ENCODE measurements around the gene GNB3.

Gene GNB3

DNA sequence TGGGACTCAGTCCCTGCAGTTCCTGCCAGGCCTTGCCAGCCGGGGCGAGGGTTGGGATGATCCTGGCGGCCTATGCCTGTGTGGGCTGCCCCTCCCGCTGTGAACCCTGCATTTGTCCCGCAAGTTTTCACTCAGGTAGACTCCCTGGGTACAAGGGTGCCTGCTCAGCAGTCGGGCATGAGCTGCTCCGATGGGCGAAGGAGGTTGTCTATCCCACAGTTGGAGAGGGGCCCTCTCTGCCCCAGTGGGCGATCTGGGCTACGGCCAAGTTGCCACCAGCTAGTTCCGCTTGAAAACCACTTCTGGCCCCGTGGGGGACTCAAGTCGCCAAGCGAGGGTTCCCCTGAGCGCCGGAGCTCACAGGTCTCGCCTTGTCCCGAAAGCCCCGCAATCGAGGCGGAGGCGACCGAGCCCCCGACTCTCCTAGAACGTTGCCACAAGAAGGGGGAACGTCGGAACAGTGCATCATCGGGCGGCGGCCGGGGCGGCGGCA is 26.2 kb downstream of the GNB3 start:
- TF ChIP-seq, protein P1, sequence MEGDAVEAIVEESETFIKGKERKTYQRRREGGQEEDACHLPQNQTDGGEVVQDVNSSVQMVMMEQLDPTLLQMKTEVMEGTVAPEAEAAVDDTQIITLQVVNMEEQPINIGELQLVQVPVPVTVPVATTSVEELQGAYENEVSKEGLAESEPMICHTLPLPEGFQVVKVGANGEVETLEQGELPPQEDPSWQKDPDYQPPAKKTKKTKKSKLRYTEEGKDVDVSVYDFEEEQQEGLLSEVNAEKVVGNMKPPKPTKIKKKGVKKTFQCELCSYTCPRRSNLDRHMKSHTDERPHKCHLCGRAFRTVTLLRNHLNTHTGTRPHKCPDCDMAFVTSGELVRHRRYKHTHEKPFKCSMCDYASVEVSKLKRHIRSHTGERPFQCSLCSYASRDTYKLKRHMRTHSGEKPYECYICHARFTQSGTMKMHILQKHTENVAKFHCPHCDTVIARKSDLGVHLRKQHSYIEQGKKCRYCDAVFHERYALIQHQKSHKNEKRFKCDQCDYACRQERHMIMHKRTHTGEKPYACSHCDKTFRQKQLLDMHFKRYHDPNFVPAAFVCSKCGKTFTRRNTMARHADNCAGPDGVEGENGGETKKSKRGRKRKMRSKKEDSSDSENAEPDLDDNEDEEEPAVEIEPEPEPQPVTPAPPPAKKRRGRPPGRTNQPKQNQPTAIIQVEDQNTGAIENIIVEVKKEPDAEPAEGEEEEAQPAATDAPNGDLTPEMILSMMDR (conservative IDR thresholded peaks at IDR 0.05; ENCODE audit: low read depth, low read length): no peak
- no peak overlapping the region for H3K27ac ChIP-seq
- H3K4me2 ChIP-seq: peak overlapping the region; percentile 88
- H3K79me2 ChIP-seq (ENCODE audit: insufficient read depth, low read depth): peaks cover 25% of the 10 kb centered on the region
- peak overlapping the region; percentile 4 for H3K4me3 ChIP-seq (IDR thresholded peaks at IDR 0.05; ENCODE audit: insufficient read depth, low read depth, low read length)
- peaks cover 12% of the 10 kb centered on the region; the same call in 1 of the 2 replicates for H4K20me1 ChIP-seq (ENCODE audit: insufficient read depth)
- H3K9ac ChIP-seq: peak overlapping the region; percentile 95; the same call in 1 of the 2 replicates
- no peaks in the 10 kb centered on the region; the same call in 1 of the 2 replicates for H3K36me3 ChIP-seq (ENCODE audit: insufficient read depth)
- H3K27me3 ChIP-seq (ENCODE audit: insufficient read depth, low read depth): no peaks in the 10 kb centered on the region
- H2AFZ ChIP-seq (ENCODE audit: low read depth): peak overlapping the region; percentile 57
- H3K4me1 ChIP-seq (ENCODE audit: low read depth, poor library complexity, severe bottlenecking): peaks cover 37% of the 10 kb centered on the region

DNA sequence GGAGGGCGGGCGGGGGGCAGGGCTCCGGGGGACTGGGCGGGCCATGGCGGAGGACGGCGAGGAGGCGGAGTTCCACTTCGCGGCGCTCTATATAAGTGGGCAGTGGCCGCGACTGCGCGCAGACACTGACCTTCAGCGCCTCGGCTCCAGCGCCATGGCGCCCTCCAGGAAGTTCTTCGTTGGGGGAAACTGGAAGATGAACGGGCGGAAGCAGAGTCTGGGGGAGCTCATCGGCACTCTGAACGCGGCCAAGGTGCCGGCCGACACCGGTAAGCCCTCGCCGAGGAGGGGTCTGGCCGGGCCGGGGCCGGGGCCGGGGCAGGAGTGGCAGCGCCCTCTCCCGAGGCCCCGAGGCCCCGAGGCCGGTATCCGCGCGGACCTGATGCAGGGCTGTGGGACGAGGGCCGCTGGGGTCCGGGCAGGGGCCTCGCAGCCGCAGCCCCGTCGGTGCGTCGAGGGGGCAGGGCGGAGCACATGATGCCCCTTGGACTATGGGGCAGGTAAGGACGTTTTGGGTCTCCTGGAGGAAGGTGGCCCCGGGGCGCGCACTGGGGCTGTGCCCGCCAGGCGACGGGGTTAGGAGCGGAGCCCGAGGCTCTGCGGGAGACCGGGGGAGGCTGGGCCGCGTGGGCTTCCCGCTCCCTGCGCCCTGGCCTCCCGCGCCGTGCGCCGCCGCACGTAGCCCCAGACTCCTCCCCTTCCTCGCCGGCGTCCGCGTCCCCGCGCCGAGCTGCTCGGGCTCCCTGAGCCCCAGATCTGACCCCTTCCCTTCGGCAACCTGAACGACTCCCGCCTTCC is 26.9 kb downstream of the GNB3 start, which contains the start of gene TPI1:
Gene TPI1 (plus strand): TSS at position 119 of the 798 bp plus-strand sequence. CDS start 36 bp downstream, at position 155.
- Histone ChIP-seq H3K4me1 (ENCODE audit: low read depth, poor library complexity, severe bottlenecking) (peaks cover 40% of the 10 kb centered on the region), H3K27me3 (ENCODE audit: insufficient read depth, low read depth) (no peaks in the 10 kb centered on the region), H3K4me3 (IDR thresholded peaks at IDR 0.05; ENCODE audit: insufficient read depth, low read depth, low read length) (peak within 1 kb of the TSS; percentile 4), H4K20me1 (ENCODE audit: insufficient read depth) (peaks cover 12% of the 10 kb centered on the region; the same call in 1 of the 2 replicates), H3K27ac (peak within 1 kb of the TSS; percentile 81), H3K36me3 (ENCODE audit: insufficient read depth) (no peaks in the 10 kb centered on the region; the same call in 1 of the 2 replicates), H3K79me2 (ENCODE audit: insufficient read depth, low read depth) (peaks cover 25% of the 10 kb centered on the region), H2AFZ (ENCODE audit: low read depth) (peak within 1 kb of the TSS; percentile 57), H3K9ac (peak within 1 kb of the TSS; percentile 95), H3K4me2 (peak within 1 kb of the TSS; percentile 88)
- TF ChIP-seq, protein P1 (conservative IDR thresholded peaks at IDR 0.05; ENCODE audit: low read depth, low read length): no peak

DNA sequence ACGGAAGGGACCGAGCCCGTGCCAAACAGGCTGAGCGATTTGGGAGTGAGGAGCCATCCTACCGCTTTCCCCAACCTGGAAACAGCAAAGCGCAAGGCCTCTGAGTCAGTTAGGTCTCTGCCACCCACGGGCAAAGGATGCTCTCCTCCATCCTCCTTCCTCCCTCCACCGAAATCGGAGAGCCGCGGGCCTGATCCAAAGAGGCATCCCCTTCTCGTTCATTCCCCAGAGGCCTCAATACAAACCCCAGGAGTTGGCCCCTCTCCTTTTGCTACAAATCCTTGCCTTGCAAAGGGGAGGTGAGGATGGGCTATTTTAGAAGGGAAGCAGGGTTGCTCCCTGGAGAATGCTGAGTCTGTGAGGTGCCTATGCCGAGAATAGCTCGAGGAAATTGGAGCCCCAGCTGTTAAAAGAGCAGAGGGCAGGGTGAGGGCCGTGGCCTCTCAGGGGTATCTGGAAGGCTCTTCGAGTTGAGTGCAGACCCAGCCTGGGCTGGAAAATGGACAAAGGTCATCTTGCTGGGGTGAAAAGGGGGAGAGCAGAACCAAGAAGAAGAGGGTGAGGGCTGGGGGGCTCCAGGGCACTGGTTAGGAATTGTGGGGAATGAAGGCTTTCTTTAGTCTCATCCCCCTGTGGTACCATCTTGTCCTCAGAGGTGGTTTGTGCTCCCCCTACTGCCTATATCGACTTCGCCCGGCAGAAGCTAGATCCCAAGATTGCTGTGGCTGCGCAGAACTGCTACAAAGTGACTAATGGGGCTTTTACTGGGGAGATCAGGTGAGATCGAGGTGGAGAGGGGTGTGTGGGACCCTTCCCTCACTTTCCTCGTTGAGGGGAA is 27.7 kb downstream of the GNB3 start:
- peak overlapping the region; percentile 65 for H3K4me2 ChIP-seq
- peak overlapping the region; percentile 95; the same call in 1 of the 2 replicates for H3K9ac ChIP-seq
- TF ChIP-seq, protein P1 (conservative IDR thresholded peaks at IDR 0.05; ENCODE audit: low read depth, low read length): no peak
- no peaks in the 10 kb centered on the region; the same call in 1 of the 2 replicates for H3K36me3 ChIP-seq (ENCODE audit: insufficient read depth)
- H4K20me1 ChIP-seq (ENCODE audit: insufficient read depth): peaks cover 12% of the 10 kb centered on the region; the same call in 1 of the 2 replicates
- peaks cover 40% of the 10 kb centered on the region for H3K4me1 ChIP-seq (ENCODE audit: low read depth, poor library complexity, severe bottlenecking)
- H3K79me2 ChIP-seq (ENCODE audit: insufficient read depth, low read depth): peaks cover 25% of the 10 kb centered on the region
- no peaks in the 10 kb centered on the region for H3K27me3 ChIP-seq (ENCODE audit: insufficient read depth, low read depth)
- peak overlapping the region; percentile 81 for H3K27ac ChIP-seq
- no peak overlapping the region for H3K4me3 ChIP-seq (IDR thresholded peaks at IDR 0.05; ENCODE audit: insufficient read depth, low read depth, low read length)
- H2AFZ ChIP-seq (ENCODE audit: low read depth): no peak overlapping the region
